K562 treated with DMSO at 1 percent for 12 hours (cell line): ENCODE measurements around the gene ADAM21. TPM values are rescaled to one million over a fixed set of nuclear protein-coding genes. Genes with fewer than 3 reads are reported as not detected.

Source experiments
- total RNA-seq: library from RNA; unstranded; fragments of 300-600 nt; gene quantifications from 2 replicates; pipeline ENCODE4 v1.2.3, GENCODE V29; 2022; ENCODE audit not compliant: insufficient read depth

The ADAM21 gene
- total RNA-seq = not detected in 2 replicates

DNA sequence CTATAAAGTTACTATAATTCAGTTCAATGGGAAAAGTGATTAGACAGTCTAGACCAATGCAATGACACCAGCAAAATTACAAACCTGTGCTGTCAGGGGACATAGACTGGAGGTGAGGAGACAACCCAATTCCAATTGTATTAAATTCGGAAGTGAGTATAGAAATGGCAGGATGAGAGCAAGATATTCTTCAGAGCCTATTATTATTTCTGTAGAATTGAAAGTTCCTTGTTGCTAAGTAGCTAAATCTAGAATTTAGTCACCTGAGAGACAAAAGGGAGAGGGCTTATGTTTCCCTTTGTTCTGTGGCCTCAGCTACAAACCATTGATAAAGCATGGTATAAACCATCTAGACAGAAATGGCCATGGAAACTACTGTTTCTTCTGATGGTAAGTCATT is at the start of gene ADAM21:
Gene ADAM21, plus strand, starts transcription at position 301 of the 400 bp plus-strand sequence. CDS start 5,326 bp downstream, outside the sequence.

DNA sequence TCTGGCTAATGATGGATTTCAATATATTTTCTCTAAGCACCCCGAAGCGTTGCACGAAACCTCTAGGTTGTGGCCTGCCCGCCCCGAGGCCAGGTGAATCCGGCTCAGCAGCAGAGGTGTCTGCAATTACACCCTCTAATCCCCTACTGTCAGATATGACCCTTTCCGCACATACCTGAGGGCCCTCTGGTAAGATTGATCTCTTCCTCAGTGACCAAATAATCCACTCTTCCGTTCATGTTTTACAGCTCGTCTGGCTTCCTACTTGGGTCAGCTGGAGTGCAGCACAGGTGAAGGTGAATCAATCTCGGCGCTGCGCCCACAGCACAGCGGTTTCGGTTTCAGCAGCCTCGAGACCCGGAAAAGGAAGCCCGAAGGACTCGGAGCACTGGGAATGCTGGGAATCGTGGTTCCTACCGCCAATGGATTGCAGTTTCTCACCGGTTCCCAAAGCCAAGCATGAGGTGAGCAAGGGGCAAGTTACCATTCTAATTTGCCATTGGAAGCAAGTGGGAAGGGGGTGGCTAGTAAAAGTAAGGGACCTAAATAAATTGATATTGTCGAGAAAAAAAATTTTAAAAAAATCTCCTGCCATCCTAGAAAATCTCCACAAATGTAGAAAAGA is 35.1 kb upstream of the ADAM21 start, which contains the start of gene SYNJ2BP:
Gene SYNJ2BP, minus strand, starts transcription at position 366 of the 625 bp plus-strand sequence. Its CDS starts 127 bp downstream, at position 239.

Other genes starting within 250 kb of the ADAM21 start
- gene COX16, start 92.5 kb upstream of the ADAM21 start, total RNA-seq = 7.9 and 8.7 TPM in 2 replicates
- gene SYNJ2BP, start 35.1 kb upstream of the ADAM21 start, total RNA-seq = 3.3 and 7.9 TPM in 2 replicates
- not detected in 2 replicates for gene ADAM20, start 82.8 kb downstream of the ADAM21 start, total RNA-seq
- gene MED6, start 148.5 kb downstream of the ADAM21 start, total RNA-seq = 14.1 and 27.3 TPM in 2 replicates
- gene TTC9, start 189.7 kb downstream of the ADAM21 start, total RNA-seq = not detected in 2 replicates